Right lung (tissue), 10 donors: ENCODE data around the gene NSD1. TPM values are rescaled to one million over a fixed set of nuclear protein-coding genes. Genes with fewer than 3 reads are reported as not detected.

ENCODE experiments used
- DNase-seq, 2 donors: peaks; one replicate each; pipeline ENCODE4 v3.0.0-alpha.2; 2013
- long read RNA-seq, 8 donors: transcript quantifications; one replicate each; lab custom pipeline, GENCODE V29; 2026
- polyA plus RNA-seq, 5 donors: library from polyadenylated mRNA; unstranded; fragments of 120-200 nt; gene quantifications; one replicate each; pipeline versions ENCODE4 v1.2.1 to v1.2.3, GENCODE V29; 2013; ENCODE audit warnings: inconsistent platforms in 1 of 5, low replicate concordance in 1 of 5; ENCODE audit not compliant: insufficient read length in 5 of 5, insufficient read depth in 1 of 5

NSD1 gene, protein sequence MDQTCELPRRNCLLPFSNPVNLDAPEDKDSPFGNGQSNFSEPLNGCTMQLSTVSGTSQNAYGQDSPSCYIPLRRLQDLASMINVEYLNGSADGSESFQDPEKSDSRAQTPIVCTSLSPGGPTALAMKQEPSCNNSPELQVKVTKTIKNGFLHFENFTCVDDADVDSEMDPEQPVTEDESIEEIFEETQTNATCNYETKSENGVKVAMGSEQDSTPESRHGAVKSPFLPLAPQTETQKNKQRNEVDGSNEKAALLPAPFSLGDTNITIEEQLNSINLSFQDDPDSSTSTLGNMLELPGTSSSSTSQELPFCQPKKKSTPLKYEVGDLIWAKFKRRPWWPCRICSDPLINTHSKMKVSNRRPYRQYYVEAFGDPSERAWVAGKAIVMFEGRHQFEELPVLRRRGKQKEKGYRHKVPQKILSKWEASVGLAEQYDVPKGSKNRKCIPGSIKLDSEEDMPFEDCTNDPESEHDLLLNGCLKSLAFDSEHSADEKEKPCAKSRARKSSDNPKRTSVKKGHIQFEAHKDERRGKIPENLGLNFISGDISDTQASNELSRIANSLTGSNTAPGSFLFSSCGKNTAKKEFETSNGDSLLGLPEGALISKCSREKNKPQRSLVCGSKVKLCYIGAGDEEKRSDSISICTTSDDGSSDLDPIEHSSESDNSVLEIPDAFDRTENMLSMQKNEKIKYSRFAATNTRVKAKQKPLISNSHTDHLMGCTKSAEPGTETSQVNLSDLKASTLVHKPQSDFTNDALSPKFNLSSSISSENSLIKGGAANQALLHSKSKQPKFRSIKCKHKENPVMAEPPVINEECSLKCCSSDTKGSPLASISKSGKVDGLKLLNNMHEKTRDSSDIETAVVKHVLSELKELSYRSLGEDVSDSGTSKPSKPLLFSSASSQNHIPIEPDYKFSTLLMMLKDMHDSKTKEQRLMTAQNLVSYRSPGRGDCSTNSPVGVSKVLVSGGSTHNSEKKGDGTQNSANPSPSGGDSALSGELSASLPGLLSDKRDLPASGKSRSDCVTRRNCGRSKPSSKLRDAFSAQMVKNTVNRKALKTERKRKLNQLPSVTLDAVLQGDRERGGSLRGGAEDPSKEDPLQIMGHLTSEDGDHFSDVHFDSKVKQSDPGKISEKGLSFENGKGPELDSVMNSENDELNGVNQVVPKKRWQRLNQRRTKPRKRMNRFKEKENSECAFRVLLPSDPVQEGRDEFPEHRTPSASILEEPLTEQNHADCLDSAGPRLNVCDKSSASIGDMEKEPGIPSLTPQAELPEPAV (N-terminal part only)
- polyA plus RNA-seq, result 10 to 100 TPM; 37.8 to 54.0 (median 44.0) TPM
- long read RNA-seq, donor 1, full-length matches to known transcripts, result 5 of 27 reads
- long read RNA-seq, donor 1, partial matches to known transcripts, result 15 of 27 reads
- long read RNA-seq, donor 1, other reads (novel, unspliced or antisense), result 7 of 27 reads
- long read RNA-seq, donor 2, result 0 reads
- long read RNA-seq, donor 3, partial matches to known transcripts, result 0 of 4 reads
- long read RNA-seq, donor 3, other reads (novel, unspliced or antisense), result 0 of 4 reads
- long read RNA-seq, donor 4, partial matches to known transcripts, result 0 of 2 reads
- long read RNA-seq, donor 4, other reads (novel, unspliced or antisense), result 0 of 2 reads
- long read RNA-seq, donor 5, transcript NSD1-215 (2 exons, 1,414 nt), result major isoform, 5 of 46 reads
- long read RNA-seq, donor 5, partial matches to known transcripts, result 9 of 46 reads
- long read RNA-seq, donor 5, other reads (novel, unspliced or antisense), result 31 of 46 reads
- long read RNA-seq, donor 6, partial matches to known transcripts, result 17 of 33 reads
- long read RNA-seq, donor 6, other reads (novel, unspliced or antisense), result 14 of 33 reads
- long read RNA-seq, donor 7, partial matches to known transcripts, result 35 of 36 reads
- long read RNA-seq, donor 7, other reads (novel, unspliced or antisense), result 0 of 36 reads
- long read RNA-seq, donor 8, partial matches to known transcripts, result 7 of 7 reads
- long read RNA-seq, donor 8, other reads (novel, unspliced or antisense), result 0 of 7 reads

DNA sequence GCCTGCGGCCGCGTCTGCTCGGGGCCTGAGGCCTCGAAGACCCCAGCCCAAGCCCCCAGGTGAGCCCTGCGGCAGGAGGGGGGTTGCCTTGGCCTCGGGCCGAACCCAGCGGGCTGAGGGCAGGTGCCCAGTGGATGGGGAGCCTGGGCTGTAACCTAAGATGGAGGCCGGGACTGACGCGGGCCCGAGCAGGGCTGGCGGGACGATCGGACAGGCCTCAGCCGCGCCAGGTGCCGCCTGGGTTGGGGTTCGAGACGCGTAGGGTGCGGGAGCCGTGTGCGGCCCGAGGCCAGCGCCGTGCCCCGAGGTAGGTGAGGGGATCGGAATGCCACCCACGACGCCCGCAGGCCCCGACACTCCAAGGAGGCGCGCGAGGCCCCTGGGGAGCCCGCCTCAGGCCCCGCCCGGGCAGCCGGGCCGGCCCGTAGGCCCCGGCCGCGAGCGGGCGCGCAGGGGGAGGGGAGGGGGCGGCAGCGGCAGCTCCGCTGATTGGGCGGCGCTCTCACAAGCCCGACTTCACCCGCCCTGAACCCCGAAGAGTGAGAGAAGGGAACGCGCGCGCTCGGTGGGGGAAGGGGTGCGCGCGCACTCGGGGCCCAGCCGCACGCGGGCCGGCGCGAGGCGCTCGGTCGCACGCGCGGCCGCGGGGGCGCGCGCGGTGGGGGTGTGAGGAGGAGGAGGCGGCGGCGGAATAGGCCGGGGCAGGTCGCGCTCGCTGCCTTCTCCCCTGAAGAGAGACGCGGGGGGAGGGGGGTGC is at the start of gene NSD1:
NSD1 (plus strand) TSS at position 678 of the 757 bp plus-strand sequence. CDS start 1,331 bp downstream, outside the sequence.
- DNase-seq, result peak; percentile 91 to 94

DNA sequence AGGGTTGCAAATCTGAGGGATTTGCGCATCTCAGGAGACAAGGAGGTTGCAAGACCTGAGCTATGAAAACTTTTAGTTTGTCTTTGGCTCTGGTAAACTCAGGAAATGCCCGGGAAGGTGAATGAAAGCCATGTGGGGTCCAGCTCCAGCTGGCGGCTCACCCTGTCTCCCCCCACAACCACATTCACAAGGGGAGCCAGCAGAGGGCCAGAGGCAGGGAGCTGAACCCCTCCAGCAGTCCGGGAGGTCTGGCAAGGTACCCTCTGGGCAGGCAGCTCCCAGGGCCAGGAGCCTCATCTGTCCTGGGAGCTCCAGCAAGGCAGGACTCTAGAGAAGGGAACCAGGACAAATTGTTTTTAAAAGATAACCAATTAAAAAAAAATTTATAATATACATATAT is 49.4 kb upstream of the NSD1 start:
- DNase-seq, result no peak

DNA sequence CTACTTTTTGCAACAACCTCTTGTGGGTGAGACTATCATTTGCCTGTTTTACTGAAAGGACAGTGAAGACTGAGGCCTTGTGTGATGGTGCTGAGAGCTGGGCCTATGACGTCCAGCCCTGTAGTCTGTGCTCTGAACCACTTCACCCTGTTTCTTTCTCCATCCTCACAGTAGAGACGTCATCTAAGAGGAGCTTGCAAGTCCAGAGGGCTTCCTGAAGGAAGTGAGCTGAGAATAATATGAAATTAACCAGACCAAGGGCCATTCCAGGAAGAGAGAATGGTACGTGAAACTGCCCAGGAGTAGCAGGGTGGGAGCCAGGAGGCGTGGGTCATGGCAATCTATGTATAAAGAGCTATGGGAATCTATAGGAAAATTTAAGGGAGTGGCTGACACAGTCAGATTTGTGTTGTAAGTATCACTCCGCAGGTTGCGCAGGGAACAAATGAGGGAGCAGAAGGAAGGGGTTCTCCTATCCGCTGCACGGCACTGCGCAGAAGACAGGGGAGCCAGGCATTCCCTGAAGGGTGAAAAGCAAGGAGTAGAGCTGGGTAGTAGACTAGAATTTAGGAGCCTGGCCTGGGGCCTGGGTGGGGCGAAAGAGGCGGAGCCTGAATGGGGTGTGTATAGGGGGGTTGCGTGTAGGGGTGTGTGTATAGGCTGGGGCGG is 47.5 kb upstream of the NSD1 start:
- DNase-seq, result no peak

DNA sequence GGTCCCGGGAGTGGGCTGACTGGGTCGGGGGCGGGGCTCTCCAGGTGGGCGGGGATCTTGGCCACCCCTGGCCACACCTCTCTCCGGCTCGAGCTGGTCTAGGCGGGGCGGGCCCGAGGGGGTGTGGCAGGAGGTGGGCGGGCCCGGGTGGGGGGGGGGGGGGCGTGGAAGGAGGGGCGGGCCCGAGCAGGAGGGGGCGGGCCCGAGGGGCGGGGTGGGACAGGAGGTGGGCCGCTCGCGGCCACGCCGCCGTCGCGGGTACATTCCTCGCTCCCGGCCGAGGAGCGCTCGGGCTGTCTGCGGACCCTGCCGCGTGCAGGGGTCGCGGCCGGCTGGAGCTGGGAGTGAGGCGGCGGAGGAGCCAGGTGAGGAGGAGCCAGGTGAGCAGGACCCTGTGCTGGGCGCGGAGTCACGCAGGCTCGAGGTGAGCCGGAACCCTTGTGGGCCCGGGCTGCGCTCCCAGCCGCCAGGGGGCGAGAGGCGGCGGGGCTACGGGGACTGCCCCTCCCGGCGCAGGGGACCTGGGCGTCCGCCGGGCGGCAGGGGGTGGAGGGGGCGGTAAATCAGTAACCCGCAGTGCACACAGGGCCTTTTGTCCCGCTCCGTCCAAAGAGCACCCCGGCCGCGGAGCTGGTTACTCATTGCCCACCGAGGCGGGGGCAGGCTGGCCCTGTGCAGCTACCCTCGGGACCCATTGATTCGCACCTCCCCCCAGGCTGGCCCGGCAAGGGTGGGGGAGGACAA is 46.7 kb upstream of the NSD1 start, which contains the start of gene FGFR4:
FGFR4 (plus strand) TSS at position 262 of the 744 bp plus-strand sequence. CDS start 2,688 bp downstream, outside the sequence.
- DNase-seq, result peak; percentile 84 to 87

DNA sequence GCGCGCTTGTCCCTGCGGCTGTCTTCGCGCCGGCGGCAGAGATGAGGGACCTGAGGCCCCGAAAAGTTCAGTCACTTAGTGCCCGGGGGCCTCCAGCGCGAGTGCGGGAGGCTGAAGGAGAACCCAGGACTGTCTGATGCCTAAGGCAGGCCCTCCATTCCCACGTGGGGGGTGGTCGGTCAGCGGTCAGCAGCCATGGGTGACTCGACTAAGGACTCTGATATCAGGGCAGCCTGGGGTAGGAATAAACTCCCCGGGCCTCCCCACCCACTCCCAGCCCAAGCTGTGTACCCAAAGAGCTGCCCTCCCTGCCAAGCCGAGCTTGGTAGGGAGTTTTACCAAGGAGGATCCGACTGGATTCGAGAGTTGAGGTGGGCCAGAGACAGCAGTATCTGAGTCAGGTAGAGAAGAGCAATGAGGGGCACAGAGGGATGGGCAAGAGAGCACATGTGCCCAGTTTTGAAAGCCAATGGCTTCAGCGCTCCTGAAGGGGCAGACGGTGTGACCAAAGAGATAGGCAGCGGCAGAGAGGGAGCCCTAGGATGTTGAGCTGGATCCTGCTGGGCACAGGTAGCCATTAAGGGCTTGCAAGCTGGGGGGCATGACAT is 46.1 kb upstream of the NSD1 start:
- no peak for DNase-seq

DNA sequence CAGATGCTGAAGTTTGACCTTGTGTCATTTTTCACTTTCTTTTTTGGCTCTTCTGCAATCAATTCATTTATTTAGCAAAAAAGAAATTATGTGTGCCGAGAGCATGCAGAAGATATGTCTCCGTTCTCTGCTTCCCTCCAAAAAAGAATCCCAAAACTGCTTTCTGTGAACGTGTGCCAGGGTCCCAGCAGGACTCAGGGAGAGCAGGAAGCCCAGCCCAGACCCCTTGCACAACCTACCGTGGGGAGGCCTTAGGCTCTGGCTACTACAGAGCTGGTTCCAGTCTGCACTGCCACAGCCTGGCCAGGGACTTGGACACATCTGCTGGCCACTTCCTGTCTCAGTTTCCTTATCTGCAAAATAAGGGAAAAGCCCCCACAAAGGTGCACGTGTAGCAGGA is 44.4 kb upstream of the NSD1 start:
- DNase-seq, result peak; percentile 78 to 82

DNA sequence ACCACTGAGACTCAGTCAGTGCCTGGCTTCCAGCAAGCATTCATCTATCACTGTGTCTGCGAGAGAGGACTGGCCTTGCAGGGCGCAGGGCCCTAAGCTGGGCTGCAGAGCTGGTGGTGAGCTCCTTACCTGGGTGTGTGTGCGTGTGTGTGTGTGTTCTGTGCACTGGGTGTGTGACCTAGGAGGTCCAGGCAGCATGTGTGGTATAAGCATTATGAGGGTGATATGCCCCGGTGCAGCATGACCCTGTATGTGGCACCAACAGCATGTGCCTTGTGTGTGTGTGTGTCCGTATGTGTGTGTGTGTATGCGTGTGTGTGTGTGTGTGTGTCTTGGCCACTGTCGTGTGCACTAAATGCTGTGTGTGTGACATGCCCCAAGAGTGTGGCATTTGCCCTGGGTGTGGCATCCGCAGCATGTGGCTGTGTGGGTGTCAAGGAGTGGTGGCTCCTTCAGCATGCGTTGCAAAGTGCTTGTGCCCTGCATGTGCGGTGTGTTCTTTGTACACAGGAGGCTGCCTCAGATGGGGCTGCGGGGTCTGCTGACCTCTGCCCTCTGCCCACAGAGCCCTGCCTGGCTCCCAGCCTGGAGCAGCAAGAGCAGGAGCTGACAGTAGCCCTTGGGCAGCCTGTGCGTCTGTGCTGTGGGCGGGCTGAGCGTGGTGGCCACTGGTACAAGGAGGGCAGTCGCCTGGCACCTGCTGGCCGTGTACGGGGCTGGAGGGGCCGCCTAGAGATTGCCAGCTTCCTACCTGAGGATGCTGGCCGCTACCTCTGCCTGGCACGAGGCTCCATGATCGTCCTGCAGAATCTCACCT is 43.5 kb upstream of the NSD1 start:
- no peak for DNase-seq

DNA sequence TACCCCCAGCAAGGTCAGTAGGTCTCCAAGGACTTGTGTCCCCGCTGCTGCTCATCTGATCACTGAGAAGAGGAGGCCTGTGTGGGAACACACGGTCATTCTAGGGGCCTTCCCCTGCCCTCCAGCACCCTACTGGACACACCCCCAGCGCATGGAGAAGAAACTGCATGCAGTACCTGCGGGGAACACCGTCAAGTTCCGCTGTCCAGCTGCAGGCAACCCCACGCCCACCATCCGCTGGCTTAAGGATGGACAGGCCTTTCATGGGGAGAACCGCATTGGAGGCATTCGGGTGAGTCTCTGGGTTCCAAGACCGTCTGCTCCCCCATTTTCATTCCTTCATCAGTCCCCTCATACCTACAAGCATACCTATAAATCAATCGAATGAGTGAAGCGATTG is 42.8 kb upstream of the NSD1 start:
- DNase-seq, result no peak

DNA sequence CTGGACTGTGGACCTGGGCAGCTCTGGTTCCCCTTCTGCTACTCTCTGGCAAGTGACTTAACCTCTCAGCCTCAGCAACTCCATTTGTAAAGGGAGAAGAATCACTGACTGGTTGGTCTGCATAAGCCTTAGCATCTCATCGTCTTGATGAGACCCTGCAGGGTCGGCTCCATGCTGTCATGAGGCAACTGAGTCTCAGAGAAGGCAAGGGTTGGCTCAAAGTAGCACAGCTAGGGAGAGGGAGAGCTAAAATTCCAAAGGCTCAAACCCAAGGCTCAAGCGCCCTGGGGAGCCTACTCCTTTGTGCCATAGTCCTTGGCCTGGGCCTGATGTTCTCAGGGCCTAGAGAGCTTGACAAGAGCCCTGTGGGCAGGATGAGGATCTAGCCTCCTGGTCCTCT is 42.3 kb upstream of the NSD1 start:
- no peak for DNase-seq

DNA sequence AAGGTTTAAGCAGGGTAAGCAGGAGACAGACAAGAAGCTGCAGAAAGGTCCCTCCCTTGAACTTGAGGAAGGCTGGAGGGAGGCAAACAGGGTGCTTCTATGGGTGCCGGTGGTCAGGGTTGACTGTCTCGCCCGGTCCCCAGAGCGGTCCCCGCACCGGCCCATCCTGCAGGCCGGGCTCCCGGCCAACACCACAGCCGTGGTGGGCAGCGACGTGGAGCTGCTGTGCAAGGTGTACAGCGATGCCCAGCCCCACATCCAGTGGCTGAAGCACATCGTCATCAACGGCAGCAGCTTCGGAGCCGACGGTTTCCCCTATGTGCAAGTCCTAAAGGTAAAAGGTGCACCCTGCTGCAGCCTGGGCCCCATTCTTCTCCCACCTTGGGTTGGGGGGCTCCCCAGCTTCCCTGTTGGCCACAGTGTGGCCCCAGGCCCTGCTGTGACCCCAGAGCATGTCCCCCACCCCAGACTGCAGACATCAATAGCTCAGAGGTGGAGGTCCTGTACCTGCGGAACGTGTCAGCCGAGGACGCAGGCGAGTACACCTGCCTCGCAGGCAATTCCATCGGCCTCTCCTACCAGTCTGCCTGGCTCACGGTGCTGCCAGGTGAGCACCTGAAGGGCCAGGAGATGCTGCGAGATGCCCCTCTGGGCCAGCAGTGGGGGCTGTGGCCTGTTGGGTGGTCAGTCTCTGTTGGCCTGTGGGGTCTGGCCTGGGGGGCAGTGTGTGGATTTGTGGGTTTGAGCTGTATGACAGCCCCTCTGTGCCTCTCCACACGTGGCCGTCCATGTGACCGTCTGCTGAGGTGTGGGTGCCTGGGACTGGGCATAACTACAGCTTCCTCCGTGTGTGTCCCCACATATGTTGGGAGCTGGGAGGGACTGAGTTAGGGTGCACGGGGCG is 41.1 kb upstream of the NSD1 start:
- no peak for DNase-seq

DNA sequence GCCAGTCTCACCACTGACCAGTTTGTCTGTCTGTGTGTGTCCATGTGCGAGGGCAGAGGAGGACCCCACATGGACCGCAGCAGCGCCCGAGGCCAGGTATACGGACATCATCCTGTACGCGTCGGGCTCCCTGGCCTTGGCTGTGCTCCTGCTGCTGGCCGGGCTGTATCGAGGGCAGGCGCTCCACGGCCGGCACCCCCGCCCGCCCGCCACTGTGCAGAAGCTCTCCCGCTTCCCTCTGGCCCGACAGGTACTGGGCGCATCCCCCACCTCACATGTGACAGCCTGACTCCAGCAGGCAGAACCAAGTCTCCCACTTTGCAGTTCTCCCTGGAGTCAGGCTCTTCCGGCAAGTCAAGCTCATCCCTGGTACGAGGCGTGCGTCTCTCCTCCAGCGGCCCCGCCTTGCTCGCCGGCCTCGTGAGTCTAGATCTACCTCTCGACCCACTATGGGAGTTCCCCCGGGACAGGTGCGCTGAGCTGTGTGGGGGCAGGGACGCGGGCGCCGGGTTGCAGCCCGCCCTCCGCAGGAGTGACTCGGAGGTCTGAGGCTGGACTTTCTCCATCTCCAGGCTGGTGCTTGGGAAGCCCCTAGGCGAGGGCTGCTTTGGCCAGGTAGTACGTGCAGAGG is 40.4 kb upstream of the NSD1 start:
- DNase-seq, result no peak

DNA sequence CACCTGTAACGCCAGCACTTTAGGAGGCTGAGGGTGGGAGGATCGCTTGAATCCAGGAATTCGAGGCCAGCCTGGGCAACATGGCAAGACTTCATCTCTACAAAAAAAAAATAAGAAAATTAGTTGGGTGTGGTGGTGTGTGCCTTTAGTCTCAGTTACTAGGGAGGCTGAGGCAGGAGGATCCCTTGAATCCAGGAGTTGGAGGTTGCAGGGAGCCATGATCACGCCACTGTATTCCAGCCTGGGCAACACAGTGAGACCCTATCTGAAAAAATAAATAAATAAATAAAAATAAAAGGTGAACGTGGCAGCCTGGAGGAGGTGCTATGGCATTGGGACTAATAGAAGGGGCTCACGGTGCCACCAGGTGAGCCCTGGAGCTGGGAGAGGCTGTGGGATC is 39.8 kb upstream of the NSD1 start:
- no peak for DNase-seq

DNA sequence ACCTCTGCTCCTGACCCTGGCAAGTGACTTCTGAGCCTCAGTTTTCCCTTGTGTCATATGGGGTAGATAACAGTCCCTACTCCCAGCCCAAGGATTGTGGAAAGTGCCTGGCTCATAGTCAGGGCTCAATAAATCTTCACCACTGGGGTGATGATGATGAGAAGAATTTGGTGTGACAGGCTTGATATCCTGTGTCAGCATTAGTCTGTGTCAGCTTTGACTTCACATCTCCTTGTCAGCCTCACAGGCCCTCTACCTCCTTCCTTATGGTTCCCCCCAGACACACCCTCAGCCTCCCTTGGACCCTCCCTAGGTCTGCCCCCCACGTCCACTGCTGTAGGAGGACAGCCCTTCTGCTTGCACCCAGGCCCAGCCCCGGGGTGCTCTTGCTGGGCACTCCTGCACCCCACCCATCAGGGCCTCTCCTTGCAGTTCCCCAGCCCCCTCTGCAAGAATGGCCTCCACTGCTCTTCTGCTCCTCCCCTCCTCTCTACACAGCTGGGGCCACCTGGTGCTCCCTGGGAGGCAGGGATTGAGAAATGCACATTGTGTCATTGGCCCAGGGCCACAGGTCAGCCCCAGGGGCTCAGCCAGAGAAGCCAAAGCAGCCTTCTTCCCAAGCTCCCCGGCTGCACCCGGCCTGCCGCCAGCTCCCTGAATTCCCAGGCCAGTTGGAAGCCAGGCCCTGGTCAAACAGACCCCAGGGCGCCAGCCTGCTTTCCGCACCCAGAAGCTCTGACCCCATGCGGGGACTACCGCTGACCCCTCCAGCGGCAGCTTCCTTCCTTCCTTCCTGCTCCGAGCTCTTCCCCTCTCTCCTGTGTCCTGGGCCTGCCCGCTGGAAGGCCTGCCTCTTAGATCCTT is 39.1 kb upstream of the NSD1 start:
- DNase-seq, result peak; percentile 97 to 98

DNA sequence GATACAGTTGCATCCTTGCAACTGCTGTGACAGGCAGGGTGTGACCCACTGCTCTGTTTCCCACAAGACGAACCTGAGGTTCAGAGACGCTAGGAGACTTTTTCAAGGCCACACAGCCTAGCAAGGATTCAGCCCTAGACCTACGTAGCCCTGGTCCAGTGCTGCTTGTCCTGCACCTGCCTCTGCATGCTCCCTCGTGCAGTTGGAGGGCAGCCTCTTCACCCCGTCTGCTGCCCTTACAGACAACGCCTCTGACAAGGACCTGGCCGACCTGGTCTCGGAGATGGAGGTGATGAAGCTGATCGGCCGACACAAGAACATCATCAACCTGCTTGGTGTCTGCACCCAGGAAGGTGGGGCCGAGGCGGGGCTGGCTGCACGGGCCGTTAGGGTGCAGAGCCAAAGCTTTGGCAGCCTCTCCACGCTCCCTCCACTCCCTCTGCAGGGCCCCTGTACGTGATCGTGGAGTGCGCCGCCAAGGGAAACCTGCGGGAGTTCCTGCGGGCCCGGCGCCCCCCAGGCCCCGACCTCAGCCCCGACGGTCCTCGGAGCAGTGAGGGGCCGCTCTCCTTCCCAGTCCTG is 38.4 kb upstream of the NSD1 start:
- no peak for DNase-seq
